Effector CD4-positive, alpha-beta T cell (primary cell): ENCODE measurements around the gene DESI1.
"Not testable (repeated sequence)": the region's sequence is repeated elsewhere in the genome, so short reads cannot be mapped to it uniquely, and the experiment has no call there.

Source experiments
- DNase-seq: peaks from one replicate; pipeline ENCODE4 v3.0.0-alpha.2; 2020

The DESI1 gene

DNA sequence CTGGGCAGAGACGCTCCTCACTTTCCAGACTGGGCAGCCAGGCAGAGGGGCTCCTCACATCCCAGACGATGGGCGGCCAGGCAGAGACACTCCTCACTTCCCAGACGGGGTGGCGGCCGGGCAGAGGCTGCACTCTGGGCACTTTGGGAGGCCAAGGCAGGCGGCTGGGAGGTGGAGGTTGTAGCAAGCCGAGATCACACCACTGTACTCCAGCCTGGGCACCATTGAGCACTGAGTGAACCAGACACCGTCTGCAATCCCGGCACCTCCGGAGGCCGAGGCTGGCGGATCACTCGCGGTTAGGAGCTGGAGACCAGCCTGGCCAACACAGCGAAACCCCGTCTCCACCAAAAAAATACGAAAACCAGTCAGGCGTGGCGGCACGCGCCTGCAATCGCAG is 10.8 kb upstream of the DESI1 start:
- not testable (repeated sequence) for DNase-seq

DNA sequence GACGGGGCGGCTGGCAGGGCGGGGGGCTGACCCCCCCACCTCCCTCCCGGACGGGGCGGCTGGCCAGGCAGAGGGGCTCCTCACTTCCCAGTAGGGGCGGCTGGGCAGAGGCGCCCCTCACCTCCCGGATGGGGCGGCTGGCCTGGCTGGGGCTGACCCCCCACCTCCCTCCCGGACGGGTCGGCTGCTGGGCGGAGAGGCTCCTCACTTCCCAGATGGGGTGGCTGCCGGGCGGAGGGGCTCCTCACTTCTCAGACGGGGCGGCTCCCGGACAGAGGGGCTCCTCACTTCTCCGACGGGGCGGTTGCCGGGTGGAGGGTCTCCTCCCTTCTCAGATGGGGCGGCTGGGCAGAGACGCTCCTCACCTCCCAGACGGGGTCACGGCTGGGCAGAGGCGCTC is 10.3 kb upstream of the DESI1 start:
- not testable (repeated sequence) for DNase-seq

DNA sequence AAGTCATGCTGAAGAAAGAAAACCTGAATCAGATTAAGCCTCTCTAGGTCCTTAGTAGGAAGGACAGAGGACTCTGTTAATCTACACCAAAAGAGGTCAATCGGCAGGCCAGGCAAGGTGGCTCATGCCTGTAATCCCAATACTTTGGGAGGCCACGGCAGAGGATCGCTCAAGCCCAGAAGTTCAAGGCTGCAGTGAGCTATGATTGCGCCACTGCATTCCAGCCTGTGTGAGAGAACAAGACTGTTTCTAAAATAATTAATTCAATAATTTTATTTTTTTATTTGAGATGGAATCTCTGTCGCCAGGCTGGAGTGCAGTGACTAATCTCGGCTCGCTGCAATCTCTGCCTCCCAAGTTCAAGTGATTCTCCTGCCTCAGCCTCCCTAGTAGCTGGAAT is 4.7 kb upstream of the DESI1 start:
- no peak for DNase-seq

DNA sequence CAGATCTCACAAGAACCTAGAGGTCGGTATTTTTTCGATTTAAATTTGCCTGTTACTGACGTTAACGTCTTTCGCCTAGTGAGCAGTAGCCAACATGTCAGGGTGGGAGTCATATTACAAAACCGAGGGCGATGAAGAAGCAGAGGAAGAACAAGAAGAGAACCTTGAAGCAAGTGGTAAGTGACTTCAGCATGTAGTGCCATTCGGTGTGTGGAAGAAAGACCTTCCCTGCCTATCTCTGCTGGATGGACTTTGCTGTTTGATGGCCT is 1.0 kb upstream of the DESI1 start:
- DNase-seq, result no peak

DNA sequence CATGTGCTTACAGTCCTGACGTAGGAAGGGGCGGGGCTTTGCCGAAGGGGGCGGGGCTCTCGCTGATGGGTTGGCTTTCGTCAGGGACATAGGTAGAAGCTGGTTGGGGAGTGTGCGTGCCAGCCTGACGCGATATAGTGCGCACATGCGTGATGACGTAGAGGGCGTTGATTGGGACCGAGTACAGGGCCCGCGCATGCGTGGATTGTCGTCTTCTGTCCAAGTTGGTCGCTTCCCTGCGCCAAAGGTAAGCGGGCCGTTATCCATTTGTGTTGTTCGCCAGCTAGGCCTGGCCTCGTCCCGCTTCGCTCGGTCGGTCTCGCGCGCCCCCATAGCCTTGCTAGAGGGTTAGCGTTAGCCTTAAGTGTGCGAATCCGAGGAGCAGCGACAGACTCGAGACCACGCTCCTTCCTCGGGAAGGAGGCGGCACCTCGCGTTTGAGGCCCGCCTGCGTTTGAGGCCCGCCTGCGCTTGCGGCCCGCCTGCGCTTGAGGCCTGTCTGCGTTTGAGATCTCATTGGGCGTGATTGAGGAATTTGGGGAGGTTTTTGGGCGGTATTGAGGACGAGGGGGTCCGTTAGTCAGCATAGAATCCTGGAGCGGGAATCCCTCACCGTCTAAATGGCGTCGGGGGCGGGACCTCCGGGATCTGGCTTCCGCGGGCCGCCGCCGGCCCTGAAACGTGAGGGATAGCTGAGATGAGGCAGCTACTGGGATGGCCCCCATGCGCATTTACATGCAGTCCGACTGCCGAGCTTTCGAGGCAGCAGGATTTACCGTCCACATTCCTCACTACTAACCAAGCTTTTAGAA is 462 bp upstream of the DESI1 start, which contains the start of gene XRCC6:
Gene XRCC6, plus strand, starts transcription at position 197 of the 812 bp plus-strand sequence. CDS start 710 bp downstream, outside the sequence.
- peak; percentile 99 for DNase-seq

DNA sequence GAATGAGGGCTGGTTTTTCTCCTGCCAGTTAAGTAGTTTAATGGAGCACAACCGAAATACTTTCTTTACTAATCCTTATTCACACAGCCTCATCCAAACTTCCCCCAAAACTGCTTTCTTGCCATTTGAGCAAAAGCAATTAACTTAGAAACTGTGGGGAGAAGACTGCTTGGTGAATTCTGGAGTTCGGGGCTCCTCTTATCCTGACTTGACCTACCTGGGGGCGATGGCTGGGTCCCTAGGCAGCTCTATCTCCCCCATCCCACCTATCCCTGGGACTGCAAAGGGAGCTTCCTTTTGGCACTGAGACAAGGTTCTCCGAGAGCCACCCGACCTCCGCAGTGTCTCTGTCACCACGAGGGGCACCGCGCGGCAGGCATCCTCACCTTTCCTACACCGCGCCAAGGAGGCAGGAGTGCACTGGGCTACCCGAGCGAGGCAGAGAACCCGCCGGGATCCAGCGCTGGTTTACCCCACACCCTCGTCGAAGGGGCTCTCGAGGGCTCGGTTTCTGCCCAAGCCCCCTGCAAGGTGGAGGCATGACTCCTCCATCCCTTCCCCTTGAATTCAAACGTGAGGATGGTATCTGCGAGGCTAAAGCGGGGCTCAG is 759 bp downstream of the DESI1 start:
- peak; percentile 25 for DNase-seq

- DNase-seq, result no peak
Observed at GRCh38 chr22:41613456-41613855, 7.4 kb downstream of the DESI1 start.

DNA sequence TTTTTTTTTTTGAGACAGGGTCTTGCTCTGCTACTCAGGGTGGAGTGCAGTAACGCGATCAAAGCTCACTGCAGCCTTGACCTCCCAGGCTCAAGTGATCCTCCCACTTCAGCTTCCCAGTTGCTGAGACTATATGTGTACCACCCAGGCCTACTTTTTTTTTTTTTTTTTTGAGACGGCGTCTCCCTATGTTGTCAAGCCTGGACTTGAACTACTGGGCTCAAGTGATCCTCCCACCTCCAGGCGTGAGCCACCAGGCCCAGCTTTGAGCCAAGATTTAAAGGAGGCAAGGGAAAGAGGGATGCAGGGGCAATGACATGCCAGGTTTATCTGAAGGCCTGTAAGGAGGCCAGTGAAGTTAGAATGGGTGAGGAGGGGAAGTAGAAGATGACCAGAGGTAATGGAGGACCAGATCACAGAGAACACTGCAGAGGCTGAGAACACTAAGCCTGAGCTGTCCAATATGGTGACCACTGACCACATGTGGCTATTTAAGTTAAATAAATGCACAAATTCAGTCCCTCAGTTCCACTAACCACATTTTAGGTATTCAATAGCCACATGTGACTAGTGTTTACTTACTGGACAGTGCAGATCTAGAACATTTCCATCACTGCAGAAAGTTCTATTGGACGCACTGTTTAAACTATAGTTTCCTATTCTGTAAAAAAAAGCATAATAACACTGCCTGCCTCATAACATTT is 8.1 kb downstream of the DESI1 start:
- DNase-seq, result no peak

DNA sequence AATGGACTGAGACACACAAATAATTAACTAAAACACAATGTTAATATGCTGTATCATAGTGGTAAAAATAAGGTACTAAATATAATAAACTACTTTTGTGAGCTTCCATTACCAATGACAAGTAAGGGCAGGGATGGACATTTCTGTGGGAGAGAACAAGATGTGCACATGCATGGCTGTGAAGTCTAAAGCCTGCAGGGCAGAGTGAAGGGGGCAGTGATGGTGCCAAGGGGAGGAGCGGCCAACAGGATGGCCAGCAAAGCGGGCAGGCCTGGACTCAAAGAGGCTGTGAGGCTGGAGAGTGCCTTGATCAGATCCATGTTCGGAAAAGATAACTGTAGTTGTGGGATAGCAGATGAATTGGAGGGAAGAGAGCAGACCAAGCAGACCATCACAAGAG is 12.5 kb downstream of the DESI1 start:
- no peak for DNase-seq

DNA sequence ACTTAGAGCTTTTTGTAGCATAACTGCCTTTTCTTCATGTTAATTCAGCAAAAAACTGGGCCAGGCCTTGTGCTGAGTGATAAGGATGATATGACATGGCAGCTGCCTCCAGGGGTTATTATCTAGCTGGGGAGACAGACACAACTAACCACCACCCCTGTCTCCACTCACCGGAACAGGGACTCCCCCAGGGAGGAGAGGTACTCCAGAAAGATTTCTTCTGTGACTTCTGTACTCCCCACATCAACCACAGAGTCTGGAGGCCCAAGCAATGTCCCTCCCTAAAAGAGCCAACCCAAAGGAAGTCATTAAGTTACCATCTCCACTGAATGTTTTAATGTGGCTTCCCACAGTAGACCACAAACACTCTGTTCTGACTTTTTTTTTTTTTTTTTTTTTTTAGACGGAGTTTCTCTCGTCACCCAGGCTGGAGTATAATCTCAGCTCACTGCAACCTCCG is 16.9 kb downstream of the DESI1 start:
- peak; percentile 49 for DNase-seq

DNA sequence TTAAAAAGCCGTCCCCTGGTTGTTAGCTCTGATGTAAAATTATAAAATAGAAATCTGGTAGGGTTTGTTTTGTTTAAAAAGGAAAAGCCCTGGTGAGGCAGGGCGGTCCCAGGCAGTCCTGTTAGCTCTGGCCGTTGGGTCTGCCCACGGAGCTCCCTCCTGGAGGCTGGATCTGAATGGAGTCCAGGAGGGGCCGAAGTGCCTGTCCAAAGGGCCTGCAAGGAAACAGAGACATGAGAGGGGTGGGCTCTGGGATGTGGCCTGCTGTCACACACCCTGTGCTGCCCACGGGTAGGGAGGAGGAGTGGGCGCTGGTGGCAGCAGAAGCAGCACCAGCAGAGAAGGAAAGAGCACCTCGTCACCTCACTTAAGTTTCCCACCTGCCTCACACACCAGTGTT is 19.9 kb downstream of the DESI1 start:
- no peak for DNase-seq

DNA sequence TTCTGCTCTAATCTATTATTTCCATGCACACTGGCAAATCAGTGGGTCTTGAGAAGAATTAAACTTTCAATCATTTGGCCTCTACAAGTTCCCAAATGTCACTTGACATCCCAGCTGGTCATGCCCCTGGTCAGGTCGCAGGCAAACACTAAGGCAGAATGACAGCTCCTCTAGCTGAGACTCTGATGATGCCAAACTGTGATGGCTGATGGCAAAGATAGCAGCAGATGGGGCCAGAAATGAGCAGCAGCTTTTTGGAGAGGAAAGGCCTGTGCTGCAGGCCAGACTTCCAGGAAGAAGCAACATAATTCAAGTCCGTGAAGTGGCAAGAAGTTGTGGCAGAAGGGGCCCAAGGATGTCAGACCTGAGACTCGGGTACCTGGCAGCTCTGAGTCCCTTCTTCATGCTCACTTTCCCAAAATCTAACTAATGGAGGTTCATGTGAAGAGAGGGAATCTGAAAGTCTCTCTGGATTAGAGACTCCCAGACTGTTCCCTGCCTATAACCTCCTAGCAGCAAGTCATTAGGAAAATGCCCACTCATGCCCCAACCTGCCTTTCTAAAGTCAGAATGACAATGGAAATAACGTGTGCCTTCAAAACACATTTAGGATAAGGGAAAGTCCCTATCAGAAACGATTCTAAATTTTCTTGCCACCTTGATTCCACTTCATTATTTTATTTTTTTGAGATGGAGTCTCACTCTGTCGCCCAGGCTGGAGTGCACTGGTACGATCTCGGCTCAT is 21.8 kb downstream of the DESI1 start:
- DNase-seq, result no peak

- no peak for DNase-seq
Observed at GRCh38 chr22:41598081-41598480, 22.8 kb downstream of the DESI1 start.

- no peak for DNase-seq
Observed at GRCh38 chr22:41597635-41597953, 23.2 kb downstream of the DESI1 start.

GRCh38 chr22:41596776-41597634 is 23.8 kb downstream of the DESI1 start:
- DNase-seq, result peak; percentile 9

DNA sequence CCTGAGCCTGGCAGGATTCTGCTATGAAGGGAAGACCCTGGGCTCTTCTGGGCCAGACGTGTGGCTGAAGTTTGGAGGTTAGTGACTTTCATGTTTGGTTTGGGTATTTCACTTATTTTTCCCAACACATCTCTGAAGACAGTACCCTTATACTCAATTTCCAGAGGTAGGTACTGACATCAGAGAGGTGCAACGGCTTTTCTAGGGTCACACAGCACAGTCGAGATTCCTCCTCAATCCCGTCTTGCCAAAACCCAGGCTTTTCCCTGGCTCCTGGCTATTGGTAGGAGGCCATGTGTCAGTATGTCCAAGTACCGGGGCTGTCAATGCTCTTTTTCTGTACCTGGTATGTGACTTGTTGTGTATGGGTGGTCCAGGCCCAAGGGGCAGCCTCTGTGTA is 25.1 kb downstream of the DESI1 start:
- no peak for DNase-seq

DNA sequence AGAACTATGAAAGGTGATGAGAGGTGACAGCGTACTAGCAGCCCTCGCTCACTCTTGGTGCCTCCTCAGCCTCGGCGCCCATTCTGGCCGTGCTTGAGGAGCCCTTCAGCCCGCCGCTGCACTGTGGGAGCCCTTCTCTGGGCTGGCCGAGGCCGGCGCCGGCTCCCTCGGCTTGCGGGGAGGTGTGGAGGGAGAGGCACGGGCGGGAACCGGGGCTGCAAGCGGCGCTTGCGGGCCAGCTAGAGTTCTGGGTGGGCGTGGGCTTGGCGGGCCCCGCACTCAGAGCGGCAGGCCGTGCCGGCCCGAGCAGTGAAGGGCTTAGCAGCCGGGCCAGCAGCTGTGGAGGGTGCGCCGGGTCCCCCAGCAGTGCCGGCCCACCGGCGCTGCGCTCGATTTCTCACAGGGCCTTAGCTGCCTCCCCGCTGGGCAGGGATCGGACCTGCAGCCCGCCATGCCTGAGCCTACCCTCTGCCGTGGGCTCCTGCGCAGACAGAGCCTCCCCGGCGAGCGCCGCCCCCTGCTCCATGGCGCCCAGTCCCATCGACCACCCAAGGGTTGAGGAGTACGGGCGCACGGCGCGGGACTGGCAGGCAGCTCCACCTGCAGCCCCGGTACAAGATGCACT is 27.4 kb downstream of the DESI1 start:
- DNase-seq, result not testable (repeated sequence)

- peak; percentile 100 for DNase-seq
Observed at GRCh38 chr22:41589391-41590241, 31.2 kb downstream of the DESI1 start, which contains the start of gene PMM1. TSS of gene PMM1 (minus strand) at chr22:41589840. CDS start at chr22:41589805, 35 bp downstream.

DNA sequence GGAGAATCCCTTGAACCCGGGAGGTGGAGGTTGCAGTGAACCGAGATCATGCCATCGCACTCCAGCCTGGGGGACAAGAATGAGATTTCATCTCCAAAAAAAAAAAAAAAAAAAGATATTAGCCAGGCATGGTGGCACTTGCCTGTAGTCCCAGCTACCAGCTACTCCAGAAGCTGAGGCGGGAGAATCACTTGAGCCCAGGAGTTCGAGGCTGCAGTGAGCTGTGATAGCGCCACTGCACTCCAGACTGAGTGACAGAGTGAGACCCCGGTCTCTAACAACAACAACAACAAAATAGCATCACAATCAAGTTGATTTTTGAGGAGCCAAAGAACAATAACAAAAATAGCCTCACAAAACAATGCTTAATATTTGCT is 33.5 kb downstream of the DESI1 start:
- no peak for DNase-seq

- no peak for DNase-seq
Observed at GRCh38 chr22:41585898-41586297, 34.9 kb downstream of the DESI1 start.

GRCh38 chr22:41584881-41585280 is 36.0 kb downstream of the DESI1 start:
- DNase-seq, result no peak
